ENCODE measurements around the gene RHBDD2.

DNA sequence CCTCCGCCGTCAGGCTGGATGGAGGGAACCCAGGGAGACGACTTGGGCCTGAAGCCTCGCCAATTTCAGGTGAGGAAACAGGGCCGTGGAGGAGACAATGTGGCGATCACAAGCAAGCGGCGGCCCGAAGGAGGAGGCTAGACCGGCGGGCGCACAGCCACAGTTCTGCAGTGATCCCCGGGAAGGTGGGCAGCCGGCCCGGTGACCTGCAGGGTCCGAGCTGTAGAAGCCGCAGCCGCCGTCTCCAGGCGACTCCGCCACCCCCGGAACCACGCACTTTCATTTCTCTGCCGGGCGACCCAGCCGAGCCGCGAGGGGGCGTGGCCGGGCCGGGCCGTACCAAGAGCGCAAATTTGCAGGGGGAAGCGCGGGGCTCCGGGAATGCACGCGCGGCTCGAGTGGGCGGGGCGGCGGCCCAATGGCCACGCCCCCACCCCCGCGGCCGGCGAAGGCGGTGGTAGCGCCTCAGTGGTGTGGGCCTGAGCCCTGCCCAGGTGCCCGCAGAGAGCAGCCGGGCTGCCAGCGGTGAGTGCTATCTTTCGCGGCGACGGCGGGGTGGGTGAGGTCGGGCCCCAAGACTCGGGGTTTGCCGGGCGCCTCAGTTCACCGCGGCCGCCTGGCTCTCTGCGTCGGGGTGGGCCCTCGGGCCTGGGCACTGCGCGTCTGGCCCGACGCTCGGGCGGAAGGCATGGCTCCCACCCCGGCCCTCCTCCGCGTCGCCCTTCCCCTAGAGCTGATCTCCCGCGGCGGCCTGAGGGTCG lies 36.0 kb downstream of the RHBDD2 start, which contains the start of gene POR:
- TF ChIP-seq CTCF (IDR thresholded peaks at IDR 0.05) (no peak), EZH2 (IDR thresholded peaks at IDR 0.05; ENCODE audit: borderline replicate concordance, insufficient read depth, low read depth, low read length, poor library complexity, severe bottlenecking) (no peak)
